ENCODE results near the gene PYHIN1.
"Not testable (repeated sequence)": the region's sequence is repeated elsewhere in the genome, so short reads cannot be mapped to it uniquely, and the experiment has no call there.

PYHIN1 gene

GRCh38 chr1:158983235-158983634 is 51.9 kb downstream of the PYHIN1 start:
- FAIRE-seq: no peak

DNA sequence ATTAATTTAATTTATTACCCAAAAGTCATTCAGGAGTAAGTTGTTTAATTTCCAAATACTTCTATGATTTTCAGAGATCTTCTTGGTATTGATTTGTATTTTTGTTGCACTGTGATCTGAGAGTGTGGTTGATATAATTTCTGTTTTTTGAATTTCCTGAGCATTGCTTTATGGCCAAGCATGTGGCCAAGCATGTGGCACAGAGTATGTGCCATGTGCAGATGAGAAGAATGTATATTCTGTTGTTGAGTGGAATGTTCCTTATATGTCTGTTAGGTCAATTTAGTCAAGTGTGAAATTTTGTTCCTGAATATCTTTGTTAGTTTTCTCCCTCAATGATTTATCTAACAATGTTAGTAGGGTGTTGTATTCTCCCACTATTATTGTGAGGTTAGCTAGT is 53.0 kb downstream of the PYHIN1 start:
- FAIRE-seq: no peak

DNA sequence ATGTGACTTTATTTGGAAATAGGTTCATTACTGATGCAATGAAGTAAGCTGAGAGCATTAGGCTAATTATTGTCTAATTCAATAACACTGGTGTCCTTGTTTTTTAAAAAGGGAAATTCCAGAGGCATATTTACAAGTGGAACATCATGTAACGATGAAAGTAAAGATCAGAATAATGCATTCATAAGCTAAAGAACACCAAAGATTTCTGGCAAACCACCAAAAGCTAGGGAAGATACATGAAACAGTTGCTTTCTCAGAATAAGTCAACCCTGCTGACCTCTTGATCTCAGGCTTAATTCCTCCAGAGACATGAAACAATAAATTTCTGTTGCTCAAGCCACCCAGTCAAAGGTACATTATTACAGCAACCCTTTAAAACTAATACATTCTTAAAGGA is 58.1 kb downstream of the PYHIN1 start:
- FAIRE-seq: no peak

DNA sequence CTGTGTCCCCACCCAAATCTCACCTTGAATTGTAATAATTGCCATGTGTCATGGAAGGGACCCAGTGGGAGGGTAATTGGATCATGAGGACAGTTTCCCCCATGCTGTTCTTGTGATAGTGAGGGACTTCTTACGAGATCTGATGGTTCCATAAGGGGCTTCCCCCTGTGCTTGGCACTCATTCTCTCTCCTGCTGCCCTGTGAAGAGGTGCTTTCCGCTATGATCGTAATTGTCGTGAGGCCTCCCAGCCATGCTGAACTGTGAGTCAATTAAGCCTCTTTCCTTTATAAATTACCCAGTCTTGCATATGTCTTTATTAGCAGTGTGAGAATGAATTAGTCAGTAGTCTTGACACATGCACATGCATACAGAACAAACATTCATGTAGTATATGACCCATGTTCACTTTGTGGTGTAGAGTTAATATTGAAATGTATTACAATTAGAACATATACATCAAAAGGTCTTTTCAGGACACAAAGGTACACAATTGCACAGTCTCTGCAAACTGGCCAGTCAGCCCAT is 61.5 kb downstream of the PYHIN1 start:
- FAIRE-seq: no peak

DNA sequence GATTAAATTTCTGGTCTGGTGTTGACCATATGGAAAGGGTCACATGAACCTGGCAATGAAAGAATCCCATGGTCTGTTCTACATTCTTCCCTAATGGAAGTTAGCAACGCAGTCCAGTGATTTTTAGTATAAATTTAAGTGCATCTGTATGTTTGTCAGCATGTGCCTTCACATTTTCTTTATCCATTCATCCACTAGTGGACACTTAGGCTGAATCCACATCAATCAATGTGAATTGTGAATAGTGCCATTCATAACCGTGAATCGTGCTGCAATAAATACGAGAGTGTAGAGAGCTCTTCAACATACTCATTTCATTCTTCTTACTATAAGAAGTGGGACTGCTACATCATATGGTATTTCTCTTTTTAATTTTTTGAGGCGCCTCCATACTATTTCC is 65.6 kb downstream of the PYHIN1 start:
- FAIRE-seq: no peak

- FAIRE-seq: no peak
Observed at GRCh38 chr1:158998037-158998780, 66.9 kb downstream of the PYHIN1 start.

- peak; percentile 97 for FAIRE-seq
Observed at GRCh38 chr1:158998781-158999161, 67.4 kb downstream of the PYHIN1 start.

DNA sequence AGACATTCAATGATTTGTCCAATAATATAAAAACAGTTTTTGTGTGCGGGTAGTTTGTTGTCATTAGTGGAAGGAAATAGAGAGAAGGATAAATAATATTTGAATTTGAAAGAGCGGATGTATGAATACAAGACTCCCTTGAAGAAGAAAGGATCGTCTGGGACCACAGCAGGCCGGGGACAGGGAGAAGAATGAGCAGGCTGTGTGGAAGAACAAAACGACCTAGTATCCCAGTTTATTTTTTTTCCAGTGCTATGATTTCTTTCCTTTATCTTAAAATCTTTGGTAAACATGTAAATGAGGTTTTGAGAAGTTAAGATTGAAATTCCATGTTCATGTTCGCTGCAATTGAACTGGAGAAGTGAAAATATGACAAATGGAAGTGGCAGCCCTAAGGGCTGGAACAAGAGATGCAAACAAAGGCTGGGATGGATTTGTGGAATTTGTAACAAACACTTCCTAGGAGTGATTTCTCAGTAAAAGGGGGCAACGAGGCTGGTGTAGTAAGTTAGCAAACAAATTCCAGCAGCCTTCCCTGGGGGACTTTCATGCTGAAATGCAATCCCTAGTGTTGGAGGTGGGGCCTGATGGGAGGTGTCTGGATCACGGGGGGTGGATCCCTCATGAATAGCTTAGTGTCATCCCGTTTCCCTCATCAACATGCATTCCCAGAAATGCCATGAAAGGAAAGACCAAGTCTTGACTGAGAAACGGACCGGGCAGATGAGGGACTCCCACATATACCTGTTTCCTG is 68.1 kb downstream of the PYHIN1 start:
- no peak for FAIRE-seq

- no peak for FAIRE-seq
Observed at GRCh38 chr1:159000070-159000409, 68.7 kb downstream of the PYHIN1 start.

- FAIRE-seq: no peak
Observed at GRCh38 chr1:159000625-159001024, 69.3 kb downstream of the PYHIN1 start.

- FAIRE-seq: no peak
Observed at GRCh38 chr1:159005161-159005560, 73.8 kb downstream of the PYHIN1 start.

DNA sequence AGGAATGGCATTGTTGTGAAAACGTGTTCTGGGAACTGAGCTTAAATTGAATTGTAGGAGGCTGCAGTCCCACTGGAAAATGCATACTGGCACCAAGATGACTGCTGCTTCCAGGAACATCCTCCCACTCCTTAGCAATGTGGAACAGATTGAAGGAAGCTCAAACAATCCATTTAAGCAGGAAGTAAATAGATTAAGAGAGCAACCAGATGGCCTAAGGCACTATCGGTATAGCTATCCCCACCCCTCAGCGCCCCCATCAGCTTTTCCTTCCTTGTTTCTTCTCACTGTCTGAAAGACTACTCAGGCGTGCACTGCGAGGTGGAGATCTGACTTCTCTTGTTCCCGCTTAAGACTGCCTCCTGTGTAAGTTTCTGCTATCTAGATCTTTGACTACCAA is 74.3 kb downstream of the PYHIN1 start:
- no peak for FAIRE-seq

- not testable (repeated sequence) for FAIRE-seq
Observed at GRCh38 chr1:159006210-159006807, 75.0 kb downstream of the PYHIN1 start.

- no peak for FAIRE-seq
Observed at GRCh38 chr1:159007726-159008125, 76.4 kb downstream of the PYHIN1 start.

GRCh38 chr1:159008744-159009188 is 77.4 kb downstream of the PYHIN1 start:
- no peak for FAIRE-seq

- FAIRE-seq: no peak
Observed at GRCh38 chr1:159009287-159009686, 77.9 kb downstream of the PYHIN1 start.

DNA sequence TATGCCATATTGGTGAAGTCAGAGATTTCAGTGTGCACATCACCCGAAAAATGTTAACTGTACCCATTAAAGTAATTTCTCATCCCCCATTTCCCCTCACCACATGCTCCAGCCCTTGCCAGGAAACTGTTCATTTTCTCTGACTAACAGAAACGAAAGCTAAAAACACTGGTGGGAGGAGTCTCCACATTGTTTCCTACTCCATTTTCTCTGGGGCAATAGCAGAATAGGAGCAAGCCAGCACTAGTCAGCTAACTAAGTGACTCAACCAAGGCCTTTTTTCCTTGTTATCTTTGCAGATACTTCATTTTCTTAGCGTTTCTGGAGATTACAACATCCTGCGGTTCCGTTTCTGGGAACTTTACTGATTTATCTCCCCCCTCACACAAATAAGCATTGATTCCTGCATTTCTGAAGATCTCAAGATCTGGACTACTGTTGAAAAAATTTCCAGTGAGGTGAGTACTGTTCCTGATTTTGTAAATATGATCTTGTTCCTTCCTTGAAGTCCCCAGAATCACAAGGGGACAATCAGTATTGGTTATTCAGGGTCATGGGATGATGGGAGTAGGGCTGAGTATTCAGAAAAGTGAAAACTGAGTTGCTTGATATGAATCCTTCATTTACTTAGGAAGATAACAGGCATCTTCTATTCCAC is 78.5 kb downstream of the PYHIN1 start, which contains the start of gene IFI16:
TSS of gene IFI16 (plus strand) at position 204 of the 658 bp plus-strand sequence. CDS start 4,774 bp downstream, outside the sequence.
- FAIRE-seq: no peak

- no peak for FAIRE-seq
Observed at GRCh38 chr1:159010391-159010790, 79.0 kb downstream of the PYHIN1 start.

- not testable (repeated sequence) for FAIRE-seq
Observed at GRCh38 chr1:159011001-159011400, 79.6 kb downstream of the PYHIN1 start.

DNA sequence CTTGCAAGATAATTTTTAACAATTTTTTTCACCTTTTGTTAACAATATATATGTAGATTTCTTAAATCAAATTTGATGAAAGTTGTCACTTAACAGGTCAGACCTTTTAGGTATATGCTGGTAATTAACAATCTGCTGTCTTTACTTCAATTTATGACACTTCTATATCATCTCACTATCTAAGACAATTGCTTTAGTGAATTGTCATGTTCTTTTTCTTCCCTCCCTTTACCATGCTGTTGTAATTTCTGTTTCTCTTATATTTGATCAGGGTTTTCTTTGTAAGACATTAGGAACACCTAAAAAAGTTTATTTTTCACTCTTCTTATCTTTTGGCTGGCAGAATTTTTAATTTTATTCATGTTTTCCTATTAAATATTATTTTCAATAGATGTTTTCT is 80.4 kb downstream of the PYHIN1 start:
- no peak for FAIRE-seq

GRCh38 chr1:159012495-159012894 is 81.1 kb downstream of the PYHIN1 start:
- no peak for FAIRE-seq

- no peak for FAIRE-seq
Observed at GRCh38 chr1:159014003-159014571, 82.7 kb downstream of the PYHIN1 start.

- no peak for FAIRE-seq
Observed at GRCh38 chr1:159014851-159015250, 83.5 kb downstream of the PYHIN1 start.
